ENCODE results near the gene LTK. TPM values are rescaled to one million over a fixed set of nuclear protein-coding genes. Genes with fewer than 3 reads are reported as not detected.
A peak's percentile ranks its signal among the peaks of the same experiment; 100 is the strongest.

Gene LTK
- total RNA-seq (2014; rRNA removed; shearing (Covaris generic)) = 0.02 TPM in 1 of 2 replicates, not detected in the other
- polyA plus RNA-seq (2014; cell fraction: nucleus; rRNA removed) = not detected in 2 replicates

GRCh38 chr15:41513506-41514227 lies at the start of gene LTK:
LTK (minus strand) TSS chr15:41513827; CDS start chr15:41513709, 118 bp downstream.
- DNase-seq (ENCODE audit: extremely low read depth, low read depth) = no peak

- DNase-seq (ENCODE audit: extremely low read depth, low read depth) = no peak
Measured at GRCh38 chr15:41562784-41563198, 49.2 kb upstream of the LTK start.

- DNase-seq (ENCODE audit: extremely low read depth, low read depth) = no peak
Measured at GRCh38 chr15:41562244-41562643, 48.6 kb upstream of the LTK start.

GRCh38 chr15:41561777-41562145 lies 48.1 kb upstream of the LTK start:
- no peak for DNase-seq (ENCODE audit: extremely low read depth, low read depth)

GRCh38 chr15:41561104-41561776 lies 47.6 kb upstream of the LTK start:
- DNase-seq (ENCODE audit: extremely low read depth, low read depth) = no peak

GRCh38 chr15:41560572-41560874 lies 46.9 kb upstream of the LTK start:
- DNase-seq (ENCODE audit: extremely low read depth, low read depth) = no peak

GRCh38 chr15:41559239-41559782 lies 45.7 kb upstream of the LTK start:
- DNase-seq (ENCODE audit: extremely low read depth, low read depth) = no peak

- peak; percentile 36 for DNase-seq (ENCODE audit: extremely low read depth, low read depth)
Measured at GRCh38 chr15:41558400-41559238, 45.0 kb upstream of the LTK start, which contains the start of gene TYRO3. TYRO3 (plus strand) TSS chr15:41559212; CDS start chr15:41559258, 46 bp downstream.

- peak; percentile 45 for DNase-seq (ENCODE audit: extremely low read depth, low read depth)
Measured at GRCh38 chr15:41557673-41558399, 44.2 kb upstream of the LTK start.

GRCh38 chr15:41556677-41557076 lies 43.0 kb upstream of the LTK start:
- no peak for DNase-seq (ENCODE audit: extremely low read depth, low read depth)

- no peak for DNase-seq (ENCODE audit: extremely low read depth, low read depth)
Measured at GRCh38 chr15:41554915-41555314, 41.3 kb upstream of the LTK start.

- DNase-seq (ENCODE audit: extremely low read depth, low read depth) = no peak
Measured at GRCh38 chr15:41554343-41554742, 40.7 kb upstream of the LTK start.

GRCh38 chr15:41553731-41554130 lies 40.1 kb upstream of the LTK start:
- no peak for DNase-seq (ENCODE audit: extremely low read depth, low read depth)

GRCh38 chr15:41550066-41550775 lies 36.6 kb upstream of the LTK start:
- no peak for DNase-seq (ENCODE audit: extremely low read depth, low read depth)

- no peak for DNase-seq (ENCODE audit: extremely low read depth, low read depth)
Measured at GRCh38 chr15:41546851-41547786, 33.5 kb upstream of the LTK start.

- DNase-seq (ENCODE audit: extremely low read depth, low read depth) = no peak
Measured at GRCh38 chr15:41545218-41545617, 31.6 kb upstream of the LTK start.

- DNase-seq (ENCODE audit: extremely low read depth, low read depth) = no peak
Measured at GRCh38 chr15:41544650-41545015, 31.0 kb upstream of the LTK start.

- no peak for DNase-seq (ENCODE audit: extremely low read depth, low read depth)
Measured at GRCh38 chr15:41543521-41543870, 29.9 kb upstream of the LTK start.

GRCh38 chr15:41536866-41537265 lies 23.2 kb upstream of the LTK start:
- DNase-seq (ENCODE audit: extremely low read depth, low read depth) = no peak

Measured in NCI-H460 (cell line).